ENCODE measurements around the gene KLC1.

- TF ChIP-seq POLR2A (IDR thresholded peaks at IDR 0.05; ENCODE audit: low read depth, low read length) (no peak), POLR2AphosphoS5 (IDR thresholded peaks at IDR 0.05; ENCODE audit: low read depth, low read length) (no peak), TAF1 (IDR thresholded peaks at IDR 0.05; ENCODE audit: low read depth, low read length) (no peak), SPI1 (IDR thresholded peaks at IDR 0.05; ENCODE audit: low read depth, low read length) (no peak), POU2F2 (IDR thresholded peaks at IDR 0.05; ENCODE audit: low read depth, low read length) (no peak)
These were observed 112.1 kb downstream of the KLC1 start for GRCh38 chr14:103740991-103741689.

Data from GM12891 (cell line).